Occipital lobe (tissue), 2 donors: Measurements from ENCODE around the gene DEFB115. TPM values are rescaled to one million over a fixed set of nuclear protein-coding genes. Genes with fewer than 3 reads are reported as not detected.
"Not testable (repeated sequence)": the region's sequence is repeated elsewhere in the genome, so short reads cannot be mapped to it uniquely, and the experiment has no call there.

Experiments used
- DNase-seq: peaks from one replicate; lab custom pipeline; 2025; lab: John Stamatoyannopoulos, UW
- total RNA-seq: library from RNA; depleted of rRNA; stranded (reverse); fragments of >200 nt; gene quantifications from one replicate; pipeline ENCODE4 v1.2.3, GENCODE V29; 2014

The DEFB115 gene, protein sequence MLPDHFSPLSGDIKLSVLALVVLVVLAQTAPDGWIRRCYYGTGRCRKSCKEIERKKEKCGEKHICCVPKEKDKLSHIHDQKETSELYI
- not detected for total RNA-seq

DNA sequence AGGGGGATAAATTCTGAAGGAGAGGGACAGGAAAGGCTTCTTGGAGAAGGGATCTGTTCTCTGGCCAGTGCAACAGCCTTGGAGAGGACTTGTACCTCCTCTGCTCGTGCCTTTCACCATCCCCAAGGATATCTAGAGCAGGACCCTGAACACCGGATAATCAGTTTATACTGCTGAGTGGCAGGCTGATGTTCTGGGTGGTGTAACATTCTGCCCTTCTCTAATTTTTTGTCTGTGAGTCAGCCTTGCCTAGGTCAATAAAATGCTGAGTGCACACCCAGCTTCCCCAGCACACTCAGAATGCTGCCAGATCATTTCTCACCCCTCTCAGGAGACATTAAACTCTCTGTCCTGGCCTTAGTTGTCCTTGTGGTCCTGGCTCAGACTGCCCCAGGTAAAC is at the start of gene DEFB115:
Gene DEFB115 (plus strand): TSS at position 301 of the 400 bp plus-strand sequence. CDS start 0 bp downstream, at position 301.
- DNase-seq = no peak

DNA sequence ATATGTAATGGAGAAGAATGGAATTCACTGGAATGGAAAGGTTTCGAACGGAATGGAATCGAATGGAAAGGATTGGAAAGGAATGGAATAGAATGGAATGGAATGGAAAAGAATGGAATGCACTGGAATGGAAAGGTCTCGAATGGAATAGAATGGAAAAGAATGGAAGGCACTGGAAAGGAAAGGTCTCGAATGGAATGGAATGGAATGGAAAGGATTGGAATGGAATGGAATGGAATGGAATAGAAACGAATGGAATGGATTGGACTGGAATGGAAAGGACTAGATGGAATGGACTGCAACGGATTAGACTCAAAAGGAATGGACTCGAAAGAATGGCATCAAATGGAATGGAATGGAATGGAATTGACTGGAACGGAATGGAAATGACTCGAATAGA is 20.5 kb upstream of the DEFB115 start:
- no peak for DNase-seq

DNA sequence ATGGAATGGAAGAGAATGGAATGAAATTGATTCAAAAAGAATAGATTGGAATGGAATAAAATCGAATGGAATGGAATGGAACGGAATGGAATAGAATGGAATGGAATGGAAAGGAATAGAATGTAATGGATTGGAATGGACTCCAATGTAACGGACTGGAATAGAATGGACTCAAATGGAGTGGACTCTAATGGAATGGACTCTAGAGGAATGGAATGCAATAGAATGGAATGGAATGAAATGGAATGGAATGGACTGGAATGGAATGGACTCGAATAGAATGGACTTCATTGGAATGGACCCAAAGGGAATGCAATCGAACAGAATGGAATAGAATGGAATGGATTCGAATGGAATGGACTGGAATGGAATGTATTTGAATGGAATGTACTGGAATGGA is 19.7 kb upstream of the DEFB115 start:
- DNase-seq = no peak

DNA sequence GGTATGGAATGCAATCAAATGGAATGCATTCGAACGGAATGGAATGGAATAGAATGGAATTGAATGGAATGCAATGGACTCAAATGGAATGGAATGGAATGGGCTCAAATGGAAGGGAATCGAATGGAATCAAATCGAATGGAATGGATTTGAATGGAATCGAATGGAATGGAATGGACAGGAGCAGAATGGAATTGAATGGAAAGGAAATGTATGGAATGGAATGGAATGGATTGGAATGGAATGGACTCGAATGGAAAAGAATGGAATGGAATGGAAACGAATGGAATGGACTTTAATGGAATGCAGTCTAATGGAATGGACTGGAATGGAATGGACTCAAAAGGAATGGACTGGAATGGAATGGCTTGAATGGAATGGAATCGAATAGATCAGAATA is 18.3 kb upstream of the DEFB115 start:
- DNase-seq = no peak

DNA sequence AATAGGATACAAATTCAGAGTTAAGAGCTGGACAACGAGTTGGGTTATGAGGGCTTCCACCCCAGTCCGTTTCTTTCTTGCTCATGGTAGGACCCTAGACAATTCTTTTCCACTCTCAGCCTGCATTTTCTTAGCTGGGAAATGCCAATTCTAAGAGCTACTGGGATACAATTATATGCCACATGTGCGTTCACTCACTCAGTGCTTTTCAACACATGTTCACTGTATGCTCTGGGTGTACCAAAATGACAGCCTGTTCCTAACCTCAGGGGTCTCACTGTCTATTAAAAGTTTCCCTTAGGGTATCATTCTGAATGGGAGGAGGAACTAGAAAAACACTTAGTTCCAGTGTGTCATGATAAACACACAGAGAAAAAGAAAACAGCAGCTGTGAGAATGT is 505 bp upstream of the DEFB115 start:
- no peak for DNase-seq

DNA sequence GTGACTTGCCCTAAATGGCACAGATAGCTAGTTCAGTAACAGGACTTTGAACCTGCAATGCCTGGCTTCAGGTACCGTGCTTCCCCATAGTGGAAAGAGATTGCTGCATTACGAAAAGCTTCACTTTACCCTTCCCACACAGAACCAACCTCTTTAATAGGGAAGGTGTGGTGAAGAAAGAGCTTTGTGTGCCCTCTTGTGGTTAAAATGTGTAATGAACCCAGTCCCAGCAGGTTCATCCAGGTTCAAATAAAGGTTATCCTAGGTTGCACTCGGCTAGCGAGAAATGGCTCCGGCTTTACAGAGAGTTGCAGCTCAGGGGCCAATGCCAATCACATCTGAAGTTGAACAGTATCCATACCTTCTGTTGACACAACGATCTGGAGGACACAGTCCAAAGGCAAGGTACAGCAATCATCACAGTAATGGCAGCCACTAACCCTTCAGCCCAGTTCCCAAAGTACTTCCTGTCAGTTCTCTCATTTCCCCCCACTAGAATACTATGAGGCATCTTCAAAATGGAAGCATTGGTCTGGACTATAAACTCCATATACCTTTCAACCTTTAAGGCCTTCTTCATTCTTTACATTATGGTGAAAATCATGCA is 3.0 kb downstream of the DEFB115 start:
- no peak for DNase-seq

DNA sequence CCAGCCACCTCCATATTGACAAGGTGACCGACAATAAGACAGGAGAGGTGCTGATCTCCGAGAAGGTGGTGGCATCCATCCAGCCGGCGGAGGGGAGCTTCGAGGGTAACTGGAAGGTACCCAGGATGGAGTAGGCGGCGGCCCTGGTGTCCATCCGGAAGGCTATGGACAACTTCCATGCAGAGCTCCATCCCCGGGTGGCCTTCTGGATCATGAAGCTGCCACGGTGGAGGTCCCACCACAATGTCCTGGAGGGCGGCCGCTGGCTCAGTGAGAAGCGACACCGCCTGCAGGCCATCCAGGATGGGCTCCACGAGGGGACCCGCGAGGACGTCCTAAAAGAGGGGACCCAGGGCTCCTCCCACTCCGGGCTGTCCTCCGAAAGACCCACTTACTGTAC is 17.0 kb downstream of the DEFB115 start:
- DNase-seq = no peak

DNA sequence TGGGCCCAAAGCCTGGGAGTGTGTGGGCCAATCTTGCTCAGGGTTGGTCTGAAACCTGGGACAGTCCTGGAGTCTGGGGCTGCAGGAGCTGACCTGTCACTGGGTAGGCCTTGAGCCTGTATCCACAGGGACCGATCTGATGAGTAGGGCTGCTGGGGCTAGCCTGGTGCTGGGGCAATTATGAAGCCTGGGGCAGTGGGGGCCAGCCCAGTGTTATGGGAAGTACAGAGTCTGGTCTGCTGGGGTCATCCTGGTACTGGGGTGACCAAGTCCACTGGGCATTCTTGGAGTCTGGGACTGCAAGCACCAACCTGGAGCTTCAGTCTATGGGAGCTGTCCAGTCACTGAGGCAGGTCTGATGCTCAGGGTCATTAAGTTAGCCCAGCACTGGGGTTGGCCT is 20.7 kb downstream of the DEFB115 start:
- DNase-seq = no peak

DNA sequence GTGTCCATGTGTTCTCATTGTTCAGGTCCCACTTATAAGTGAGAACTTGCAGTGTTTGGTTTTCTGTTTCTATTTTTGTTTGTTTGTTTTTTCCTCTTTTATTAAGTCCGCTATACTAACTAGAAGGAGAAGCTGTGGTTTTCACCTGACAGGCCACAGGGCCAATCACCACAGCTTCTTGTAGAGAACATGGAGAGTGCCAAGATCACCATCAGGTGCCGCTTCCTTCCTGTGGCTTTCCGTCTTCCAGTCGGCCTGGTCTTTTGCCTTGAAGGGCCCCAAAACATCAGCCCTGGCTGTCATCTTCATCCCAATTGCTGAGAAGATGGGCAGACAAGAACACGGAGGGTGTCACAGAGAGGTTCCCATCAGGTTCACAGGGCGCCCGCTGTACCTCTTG is 27.5 kb downstream of the DEFB115 start:
- not testable (repeated sequence) for DNase-seq

DNA sequence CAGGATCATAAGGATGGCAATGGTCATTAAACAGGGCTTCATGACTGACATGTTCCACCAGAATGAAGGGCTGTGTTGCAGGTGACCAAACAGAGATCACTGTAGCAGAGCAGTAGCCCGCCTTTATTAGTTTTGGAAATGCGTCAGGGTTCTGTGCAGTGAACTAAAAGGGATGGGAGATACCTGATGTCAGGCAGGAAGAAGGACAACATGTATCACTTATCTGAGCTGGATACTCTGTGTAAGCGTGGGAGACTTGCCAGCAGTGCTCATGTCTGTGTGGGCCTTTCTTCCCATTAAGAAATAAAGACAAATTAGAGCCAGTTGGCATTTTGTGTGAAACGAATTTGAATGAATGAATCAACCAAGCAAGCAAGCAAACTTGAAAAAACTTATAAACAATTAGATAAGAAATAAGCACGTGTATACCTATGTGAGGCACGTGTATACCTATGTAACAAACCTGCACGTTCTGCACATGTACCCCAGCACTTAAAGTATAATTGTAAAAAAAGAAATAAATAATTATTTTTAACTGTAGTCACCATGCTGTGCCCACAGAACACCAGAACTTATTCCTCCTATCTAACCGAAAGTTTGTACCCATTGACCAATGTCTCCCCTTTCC is 51.2 kb downstream of the DEFB115 start, which contains the start of gene DEFB116:
Gene DEFB116 (minus strand): TSS at position 51 of the 628 bp plus-strand sequence. CDS start 0 bp downstream, at position 51.
- no peak for DNase-seq

Other genes starting within 250 kb of the DEFB115 start
- not detected for gene DEFB116, start 50.9 kb downstream of the DEFB115 start, total RNA-seq
- gene DEFB118, start 110.9 kb downstream of the DEFB115 start, total RNA-seq = not detected
- gene DEFB119, start 132.9 kb downstream of the DEFB115 start, total RNA-seq = not detected
- not detected for gene DEFB121, start 148.6 kb downstream of the DEFB115 start, total RNA-seq
- not detected for gene DEFB123, start 183.0 kb downstream of the DEFB115 start, total RNA-seq
- not detected for gene DEFB124, start 217.5 kb downstream of the DEFB115 start, total RNA-seq
- not detected for gene REM1, start 217.6 kb downstream of the DEFB115 start, total RNA-seq